ENCODE results near the gene C1orf174. TPM values are rescaled to one million over a fixed set of nuclear protein-coding genes. Genes with fewer than 3 reads are reported as not detected.

The C1orf174 gene
- total RNA-seq, 1 experiment from 2014 or later: 41.2 TPM

DNA sequence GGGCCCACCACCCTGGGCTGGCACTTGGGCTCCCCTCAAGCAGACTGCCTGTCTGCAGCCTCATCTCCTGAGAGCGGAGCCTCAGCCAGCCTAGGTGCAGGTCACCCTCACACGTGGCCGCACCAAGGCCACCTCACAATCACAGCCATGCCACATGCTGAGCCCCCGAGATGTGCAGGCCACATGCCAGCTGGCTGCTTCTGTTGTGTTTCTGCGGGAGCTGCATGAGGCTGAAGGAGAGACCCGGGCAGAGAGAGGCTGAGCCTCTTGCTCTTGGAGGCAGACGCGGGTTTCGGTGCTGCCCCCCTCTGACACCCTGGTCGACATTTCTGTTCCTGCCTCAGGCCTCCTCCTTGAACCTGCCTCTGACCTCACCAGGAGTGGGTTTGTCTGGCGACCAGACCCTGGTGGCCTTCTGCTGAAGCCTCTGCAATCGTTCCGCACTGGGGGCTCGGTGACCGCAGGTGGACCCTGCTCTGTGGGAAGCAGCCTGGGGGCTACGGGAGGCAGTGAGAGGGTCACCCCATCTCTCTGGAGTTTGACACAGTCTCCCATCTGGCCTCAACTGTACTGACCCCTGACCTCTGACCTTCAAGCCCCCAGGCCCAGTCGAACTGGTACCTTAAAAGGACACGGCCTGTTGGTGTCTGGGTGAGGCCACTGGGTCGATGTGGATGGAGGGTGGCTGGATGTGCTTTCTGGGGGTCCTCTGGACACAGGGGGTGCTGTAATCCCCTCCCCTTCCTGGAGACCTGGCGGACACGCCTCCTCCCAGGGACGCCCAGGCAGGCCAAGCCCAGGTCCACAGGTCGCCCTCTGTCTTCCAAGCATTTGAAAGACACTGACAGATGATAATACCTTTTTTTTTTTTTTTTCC is 13.0 kb upstream of the C1orf174 start:
- no peaks in the 10 kb centered on the region for H3K36me3 ChIP-seq (ENCODE audit: control insufficient read depth, insufficient read depth, low read length)
- BruUV-seq (replicated peaks): no TSS peak
- H3K9me3 ChIP-seq (ENCODE audit: control insufficient read depth, insufficient read depth, low read depth, low read length): no peaks in the 10 kb centered on the region
- H3K4me1 ChIP-seq (ENCODE audit: control insufficient read depth, insufficient read depth, low read length): peaks cover 6% of the 10 kb centered on the region; the same call in 1 of the 2 replicates
- no peak overlapping the region for H3K27ac ChIP-seq (ENCODE audit: low read length)
- no peaks in the 10 kb centered on the region for H3K27me3 ChIP-seq (ENCODE audit: control insufficient read depth, insufficient read depth, low read length)
- intact Hi-C loops (cut with micrococcal nuclease; ENCODE audit: unreplicated experiment): loop anchor here (10.0 kb wide), 1 partner anchor 142 kb away; no protein-coding TSS in a partner anchor
- TF ChIP-seq POLR2AphosphoS5 (IDR thresholded peaks at IDR 0.05; ENCODE audit: low read depth, low read length) (no peak), SIN3A (IDR thresholded peaks at IDR 0.05; ENCODE audit: borderline replicate concordance, insufficient read depth, low read depth, low read length) (no peak), CTCF (IDR thresholded peaks at IDR 0.05) (no peak), TCF7L2 (IDR thresholded peaks at IDR 0.05; ENCODE audit: low read depth, low read length) (no peak)
- TF ChIP-seq, protein P1, sequence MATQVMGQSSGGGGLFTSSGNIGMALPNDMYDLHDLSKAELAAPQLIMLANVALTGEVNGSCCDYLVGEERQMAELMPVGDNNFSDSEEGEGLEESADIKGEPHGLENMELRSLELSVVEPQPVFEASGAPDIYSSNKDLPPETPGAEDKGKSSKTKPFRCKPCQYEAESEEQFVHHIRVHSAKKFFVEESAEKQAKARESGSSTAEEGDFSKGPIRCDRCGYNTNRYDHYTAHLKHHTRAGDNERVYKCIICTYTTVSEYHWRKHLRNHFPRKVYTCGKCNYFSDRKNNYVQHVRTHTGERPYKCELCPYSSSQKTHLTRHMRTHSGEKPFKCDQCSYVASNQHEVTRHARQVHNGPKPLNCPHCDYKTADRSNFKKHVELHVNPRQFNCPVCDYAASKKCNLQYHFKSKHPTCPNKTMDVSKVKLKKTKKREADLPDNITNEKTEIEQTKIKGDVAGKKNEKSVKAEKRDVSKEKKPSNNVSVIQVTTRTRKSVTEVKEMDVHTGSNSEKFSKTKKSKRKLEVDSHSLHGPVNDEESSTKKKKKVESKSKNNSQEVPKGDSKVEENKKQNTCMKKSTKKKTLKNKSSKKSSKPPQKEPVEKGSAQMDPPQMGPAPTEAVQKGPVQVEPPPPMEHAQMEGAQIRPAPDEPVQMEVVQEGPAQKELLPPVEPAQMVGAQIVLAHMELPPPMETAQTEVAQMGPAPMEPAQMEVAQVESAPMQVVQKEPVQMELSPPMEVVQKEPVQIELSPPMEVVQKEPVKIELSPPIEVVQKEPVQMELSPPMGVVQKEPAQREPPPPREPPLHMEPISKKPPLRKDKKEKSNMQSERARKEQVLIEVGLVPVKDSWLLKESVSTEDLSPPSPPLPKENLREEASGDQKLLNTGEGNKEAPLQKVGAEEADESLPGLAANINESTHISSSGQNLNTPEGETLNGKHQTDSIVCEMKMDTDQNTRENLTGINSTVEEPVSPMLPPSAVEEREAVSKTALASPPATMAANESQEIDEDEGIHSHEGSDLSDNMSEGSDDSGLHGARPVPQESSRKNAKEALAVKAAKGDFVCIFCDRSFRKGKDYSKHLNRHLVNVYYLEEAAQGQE (IDR thresholded peaks at IDR 0.05; ENCODE audit: insufficient read depth in 1 of 2, low read depth in 2 of 2, low read length in 1 of 2): no peak
- ATAC-seq (no peak), DNase-seq (ENCODE audit: low read depth, low spot score) (no peak)
- no peak overlapping the region for H3K4me3 ChIP-seq (ENCODE audit: low read depth in 2 of 2, low read length in 2 of 2)
- ChIA-PET POLR2A (interaction anchor here (0.7 kb wide), 1 partner anchor 24 kb away, joined by 8 read pairs; no protein-coding TSS in a partner anchor), CTCF (interaction anchor here (0.8 kb wide), 1 partner anchor 1951 kb away, joined by 9 read pairs; no protein-coding TSS in a partner anchor)
- in situ Hi-C loops (cut with HindIII; ENCODE audit: low pct_unique_long_range_greater_than_20kb, low sequenced_read_pairs): no loop called here

- Histone ChIP-seq H3K27ac (ENCODE audit: low read length) (no peak overlapping the region), H3K9me3 (ENCODE audit: control insufficient read depth, insufficient read depth, low read depth, low read length) (no peaks in the 10 kb centered on the region), H3K27me3 (ENCODE audit: control insufficient read depth, insufficient read depth, low read length) (no peaks in the 10 kb centered on the region), H3K36me3 (ENCODE audit: control insufficient read depth, insufficient read depth, low read length) (no peaks in the 10 kb centered on the region), H3K4me1 (ENCODE audit: control insufficient read depth, insufficient read depth, low read length) (peaks cover 6% of the 10 kb centered on the region; the same call in 1 of the 2 replicates), H3K4me3 (ENCODE audit: low read depth in 2 of 2, low read length in 2 of 2) (no peak overlapping the region)
- no TSS peak for BruUV-seq (replicated peaks)
- intact Hi-C loops (cut with micrococcal nuclease; ENCODE audit: unreplicated experiment): loop anchor here (10.0 kb wide), 1 partner anchor 143 kb away; no protein-coding TSS in a partner anchor
- in situ Hi-C loops (cut with HindIII; ENCODE audit: low pct_unique_long_range_greater_than_20kb, low sequenced_read_pairs): no loop called here
- DNase-seq (ENCODE audit: low read depth, low spot score) (no peak), ATAC-seq (no peak)
- ChIA-PET CTCF (no interaction called here), POLR2A (no interaction called here)
- no peak for TF ChIP-seq TCF7L2 (IDR thresholded peaks at IDR 0.05; ENCODE audit: low read depth, low read length)
- no peak for TF ChIP-seq CTCF (IDR thresholded peaks at IDR 0.05)
- TF ChIP-seq SIN3A (IDR thresholded peaks at IDR 0.05; ENCODE audit: borderline replicate concordance, insufficient read depth, low read depth, low read length): no peak
- no peak for TF ChIP-seq POLR2AphosphoS5 (IDR thresholded peaks at IDR 0.05; ENCODE audit: low read depth, low read length)
- TF ChIP-seq, protein P1 (IDR thresholded peaks at IDR 0.05; ENCODE audit: insufficient read depth in 1 of 2, low read depth in 2 of 2, low read length in 1 of 2): no peak
Measured at GRCh38 chr1:3911981-3912808, 12.1 kb upstream of the C1orf174 start.

Measured in Panc1 (cell line).